ENCODE measurements around the gene SH2D4B.

Gene SH2D4B

GRCh38 chr10:80600256-80600655, 62.6 kb downstream of the SH2D4B start:
- H3K27ac Mint-ChIP-seq: peak overlapping the region; percentile 31
- peaks cover 4% of the 10 kb centered on the region for H3K27me3 Mint-ChIP-seq (ENCODE audit: low read depth, poor library complexity)
- TF ChIP-seq CTCF (IDR thresholded peaks at IDR 0.05): no peak
- H3K4me1 Mint-ChIP-seq: peaks cover 15% of the 10 kb centered on the region
- no peak overlapping the region for H3K4me3 Mint-ChIP-seq
- no peaks in the 10 kb centered on the region for H3K9me3 Mint-ChIP-seq
- H3K36me3 Mint-ChIP-seq (ENCODE audit: low read depth): no peaks in the 10 kb centered on the region
- DNase-seq: no peak

- Mint-ChIP-seq H3K36me3 (ENCODE audit: low read depth) (no peaks in the 10 kb centered on the region), H3K27me3 (ENCODE audit: low read depth, poor library complexity) (peaks cover 4% of the 10 kb centered on the region), H3K9me3 (no peaks in the 10 kb centered on the region), H3K27ac (no peak overlapping the region), H3K4me1 (peaks cover 25% of the 10 kb centered on the region), H3K4me3 (no peak overlapping the region)
- DNase-seq: no peak
- TF ChIP-seq CTCF (IDR thresholded peaks at IDR 0.05): no peak
Measured at GRCh38 chr10:80602881-80603280, 65.2 kb downstream of the SH2D4B start.

GRCh38 chr10:80603516-80603915, 65.8 kb downstream of the SH2D4B start:
- DNase-seq: no peak
- Mint-ChIP-seq H3K4me1 (peaks cover 32% of the 10 kb centered on the region), H3K27ac (no peak overlapping the region), H3K9me3 (no peaks in the 10 kb centered on the region), H3K27me3 (ENCODE audit: low read depth, poor library complexity) (peaks cover 6% of the 10 kb centered on the region), H3K36me3 (ENCODE audit: low read depth) (no peaks in the 10 kb centered on the region), H3K4me3 (no peak overlapping the region)
- TF ChIP-seq CTCF (IDR thresholded peaks at IDR 0.05): no peak

GRCh38 chr10:80608706-80609105, 71.0 kb downstream of the SH2D4B start:
- Mint-ChIP-seq H3K4me1 (peaks cover 41% of the 10 kb centered on the region), H3K27me3 (ENCODE audit: low read depth, poor library complexity) (peaks cover 7% of the 10 kb centered on the region), H3K27ac (no peak overlapping the region), H3K4me3 (no peak overlapping the region), H3K9me3 (peaks cover 2% of the 10 kb centered on the region), H3K36me3 (ENCODE audit: low read depth) (peaks cover 2% of the 10 kb centered on the region)
- DNase-seq: no peak
- no peak for TF ChIP-seq CTCF (IDR thresholded peaks at IDR 0.05)

- Mint-ChIP-seq H3K4me1 (peaks cover 47% of the 10 kb centered on the region), H3K9me3 (peaks cover 8% of the 10 kb centered on the region), H3K27me3 (ENCODE audit: low read depth, poor library complexity) (peaks cover 3% of the 10 kb centered on the region), H3K27ac (no peak overlapping the region), H3K4me3 (no peak overlapping the region), H3K36me3 (ENCODE audit: low read depth) (peaks cover 5% of the 10 kb centered on the region)
- no peak for DNase-seq
- no peak for TF ChIP-seq CTCF (IDR thresholded peaks at IDR 0.05)
Measured at GRCh38 chr10:80609331-80609730, 71.6 kb downstream of the SH2D4B start.

GRCh38 chr10:80611481-80612185, 73.9 kb downstream of the SH2D4B start:
- no peak for TF ChIP-seq CTCF (IDR thresholded peaks at IDR 0.05)
- DNase-seq: no peak
- peak overlapping the region; percentile 92 for H3K27ac Mint-ChIP-seq
- H3K27me3 Mint-ChIP-seq (ENCODE audit: low read depth, poor library complexity): peaks cover 3% of the 10 kb centered on the region
- peaks cover 5% of the 10 kb centered on the region for H3K36me3 Mint-ChIP-seq (ENCODE audit: low read depth)
- peaks cover 48% of the 10 kb centered on the region for H3K4me1 Mint-ChIP-seq
- peaks cover 9% of the 10 kb centered on the region for H3K9me3 Mint-ChIP-seq
- no peak overlapping the region for H3K4me3 Mint-ChIP-seq

All from nephron progenitor cell (in vitro differentiated cells).